A549 treated with CpdA at 1 μM for 4 hours (cell line): ENCODE data around the gene SLC38A1. TPM values are rescaled to one million over a fixed set of nuclear protein-coding genes. Genes with fewer than 3 reads are reported as not detected.

ENCODE experiments used
- total RNA-seq: library from RNA; stranded (reverse); fragments of 200-300 nt; extraction: Qiagen RNA extraction; gene quantifications from 5 replicates; pipeline ENCODE4 v1.2.3, GENCODE V29; 2022; ENCODE audit warnings: low read depth

The SLC38A1 gene
- 66.7 to 91.2 TPM (median 75.3 TPM) in 5 replicates for total RNA-seq

GRCh38 chr12:46268583-46269428, at the start of gene SLC38A1:
TSS of gene SLC38A1 (minus strand) at chr12:46269043. CDS start at chr12:46239800, 29,243 bp downstream.

Other genes starting within 250 kb of the SLC38A1 start
- gene SLC38A2, start 103.7 kb upstream of the SLC38A1 start, total RNA-seq: 83.8 to 125 TPM (median 108 TPM) in 5 replicates